Transverse colon (tissue), 4 donors: Measurements from ENCODE around the gene CHRM5. TPM values are rescaled to one million over a fixed set of nuclear protein-coding genes. Genes with fewer than 3 reads are reported as not detected.

Experiments used
- DNase-seq: peaks from one replicate; pipeline ENCODE4 v3.0.0-alpha.2; 2019
- H3K27ac ChIP-seq, 4 donors: fragments of 200-600 bp; sonication (generic); 2 replicates each; pipeline ENCODE4 v1.5.1; 2016 to 2018; ENCODE audit warnings: inconsistent platforms in 4 of 4
- H3K27me3 ChIP-seq: fragments of 200-600 bp; sonication (generic); 2 replicates; pipeline ENCODE4 v1.5.1; 2017; ENCODE audit warnings: inconsistent platforms
- H3K36me3 ChIP-seq, 4 donors: fragments of 200-600 bp; sonication (generic); 2 replicates each; pipeline ENCODE4 v1.5.1; 2017 to 2019; ENCODE audit warnings: inconsistent platforms in 4 of 4
- H3K4me1 ChIP-seq, 4 donors: fragments of 200-600 bp; sonication (generic); 2 replicates each; pipeline ENCODE4 v1.5.1; 2017 to 2020; ENCODE audit warnings: inconsistent platforms in 4 of 4
- H3K4me3 ChIP-seq, 4 donors: fragments of 200-600 bp; sonication (generic); 1 replicate in 1 of 4; 2 replicates in 3 of 4; pipeline versions ENCODE4 v1.5.1 to v1.6.1; 2017 to 2019; ENCODE audit warnings: inconsistent platforms in 4 of 4
- H3K9me3 ChIP-seq, 2 donors: fragments of 200-600 bp; sonication (generic); 2 replicates each; pipeline ENCODE4 v1.5.1; 2017 to 2019; ENCODE audit warnings: inconsistent platforms in 2 of 2
- CTCF ChIP-seq, 5 experiments: fragments of 200-600 bp in 3 of 5; fragments of 450-650 bp in 2 of 5; sonication (generic) in 3 of 5; IDR thresholded peaks; 1 replicate in 2 of 5; 2 replicates in 3 of 5; pipeline ENCODE4 v1.5.1; 2016 to 2017; ENCODE audit warnings: antibody characterized with exemption in 5 of 5, inconsistent platforms in 3 of 5, mild to moderate bottlenecking in 2 of 5, moderate library complexity in 1 of 5
- EP300 ChIP-seq: sonication (generic); formaldehyde crosslinking; IDR thresholded peaks from one replicate; pipeline ENCODE4 v1.6.1; 2017; ENCODE audit warnings: antibody characterized with exemption, low read depth
- POLR2A ChIP-seq: fragments of 450-650 bp; IDR thresholded peaks from one replicate; pipeline ENCODE4 v1.6.1; 2016; ENCODE audit warnings: antibody characterized with exemption, mild to moderate bottlenecking, moderate library complexity
- POLR2AphosphoS5 ChIP-seq, 3 donors: sonication (generic); formaldehyde crosslinking; IDR thresholded peaks; one replicate each; pipeline ENCODE4 v1.6.1; 2016; ENCODE audit warnings: antibody characterized with exemption in 3 of 3
- WGBS, 2 donors: methylation state at CpG; one replicate each; pipeline ENCODE4 v1.1.5; 2018; ENCODE audit warnings: low coverage in 1 of 2; 5-methylcytosine and 5-hydroxymethylcytosine counted together
- in situ Hi-C, 4 donors: fragments of 200-750 bp; cut with MboI; loops; one replicate each; pipeline versions ENCODE4 v1.15.0 to v1.15.1; 2017; ENCODE audit warnings: low sequenced_read_pairs in 3 of 4, low pct_ligation_motif_present in 1 of 4, low pct_unique_long_range_greater_than_20kb in 1 of 4
- intact Hi-C: fragments of 100-400 bp; cut with DNase I; formaldehyde crosslinking; loops from one replicate; pipeline ENCODE4 v1.15.1; 2023; ENCODE audit warnings: low total_unique reads
- total RNA-seq, 4 donors: library from RNA; depleted of rRNA; stranded (reverse); fragments of >200 nt; gene quantifications; one replicate each; pipeline ENCODE4 v1.1.0, GENCODE V29; 2016

The CHRM5 gene
- total RNA-seq, 4 donors from 2014 or later, result not detected

GRCh38 chr15:34059476-34059875 is 91.2 kb downstream of the CHRM5 start:
- Histone ChIP-seq H3K4me1 (peaks cover 0 to 6% (median 0%) of the 10 kb centered on the region in 4 donors), H3K9me3 (no peaks in the 10 kb centered on the region), H3K36me3 (no peaks in the 10 kb centered on the region), H3K27me3 (no peaks in the 10 kb centered on the region), H3K27ac (no peak overlapping the region), H3K4me3 (no peak overlapping the region)
- in situ Hi-C loops, result loop anchor here in 2 of 4 donors (25.0 kb wide), 2 partner anchors 153 to 528 kb away; partner anchors contain the start of genes GOLGA8B (in 1 of the 2) and KATNBL1 (in 1 of the 2)
- intact Hi-C loops, result no loop called here
- no peak for TF ChIP-seq EP300
- TF ChIP-seq CTCF (IDR thresholded peaks at IDR 0.05), result no peak
- TF ChIP-seq POLR2A, result no peak
- TF ChIP-seq POLR2AphosphoS5 (IDR thresholded peaks at IDR 0.05), result no peak
- 50 to 71% methylated on average over 2 of the region's 2 CpGs for WGBS, 2 donors
- DNase-seq, result no peak

- no peak for TF ChIP-seq EP300
- TF ChIP-seq CTCF (IDR thresholded peaks at IDR 0.05), result no peak
- TF ChIP-seq POLR2AphosphoS5 (IDR thresholded peaks at IDR 0.05), result no peak
- no peak for TF ChIP-seq POLR2A
- Histone ChIP-seq H3K36me3 (no peaks in the 10 kb centered on the region), H3K4me3 (no peak overlapping the region), H3K27ac (no peak overlapping the region), H3K4me1 (peaks cover 0 to 6% (median 0%) of the 10 kb centered on the region in 4 donors), H3K27me3 (no peaks in the 10 kb centered on the region), H3K9me3 (no peaks in the 10 kb centered on the region)
- DNase-seq, result no peak
- in situ Hi-C loops, result loop anchor here in 3 of 4 donors (10.0 to 25.0 kb wide), 3 partner anchors 152 to 527 kb away; partner anchors contain the start of genes KATNBL1 (in 3 of the 3) and GOLGA8B (in 1 of the 3)
- WGBS, 2 donors, result 61 to 77% methylated on average over 2 to 3 of the region's 3 CpGs
- intact Hi-C loops, result loop anchor here (5.0 kb wide), 1 partner anchor 152 kb away; the partner anchor contains the start of gene KATNBL1
Measured at GRCh38 chr15:34059946-34060345, 91.6 kb downstream of the CHRM5 start.

GRCh38 chr15:34064438-34064837 is 96.1 kb downstream of the CHRM5 start:
- WGBS, 2 donors, result 0% methylated on average over 1 of the region's 1 CpG
- Histone ChIP-seq H3K9me3 (no peaks in the 10 kb centered on the region), H3K4me3 (no peak overlapping the region), H3K36me3 (no peaks in the 10 kb centered on the region), H3K27me3 (no peaks in the 10 kb centered on the region), H3K27ac (no peak overlapping the region), H3K4me1 (peaks cover 0 to 6% (median 0%) of the 10 kb centered on the region in 4 donors)
- no peak for TF ChIP-seq CTCF (IDR thresholded peaks at IDR 0.05)
- no peak for TF ChIP-seq POLR2A
- no peak for TF ChIP-seq POLR2AphosphoS5 (IDR thresholded peaks at IDR 0.05)
- no peak for TF ChIP-seq EP300
- intact Hi-C loops, result loop anchor here (5.0 kb wide), 1 partner anchor 148 kb away; the partner anchor contains the start of gene KATNBL1
- in situ Hi-C loops, result loop anchor here in 3 of 4 donors (10.0 to 25.0 kb wide), 3 partner anchors 148 to 523 kb away; partner anchors contain the start of genes KATNBL1 (in 3 of the 3) and GOLGA8B (in 1 of the 3)
- DNase-seq, result no peak

- Histone ChIP-seq H3K27me3 (no peaks in the 10 kb centered on the region), H3K27ac (no peak overlapping the region), H3K36me3 (no peaks in the 10 kb centered on the region), H3K4me3 (no peak overlapping the region), H3K4me1 (peaks cover 0 to 6% (median 0%) of the 10 kb centered on the region in 4 donors), H3K9me3 (no peaks in the 10 kb centered on the region)
- in situ Hi-C loops, result loop anchor here in 3 of 4 donors (10.0 to 25.0 kb wide), 3 partner anchors 147 to 522 kb away; partner anchors contain the start of genes KATNBL1 (in 3 of the 3) and GOLGA8B (in 1 of the 3)
- DNase-seq, result no peak
- intact Hi-C loops, result no loop called here
- WGBS, 2 donors, result 95 to 100% methylated on average over 1 to 3 of the region's 3 CpGs
- no peak for TF ChIP-seq POLR2AphosphoS5 (IDR thresholded peaks at IDR 0.05)
- no peak for TF ChIP-seq POLR2A
- TF ChIP-seq CTCF (IDR thresholded peaks at IDR 0.05), result no peak
- no peak for TF ChIP-seq EP300
Measured at GRCh38 chr15:34065261-34065660, 97.0 kb downstream of the CHRM5 start.
